Activated gamma-delta T cell treated with Interleukin-2 at 50 U/mL for 16 hours (primary cell): Measurements from ENCODE around the gene MYL11.
A peak's percentile ranks its signal among the peaks of the same experiment; 100 is the strongest.
"Not testable (repeated sequence)": the region's sequence is repeated elsewhere in the genome, so short reads cannot be mapped to it uniquely, and the experiment has no call there.

Source experiments
- DNase-seq: peaks from one replicate; pipeline ENCODE4 v3.0.0-alpha.2; 2020

MYL11 gene

DNA sequence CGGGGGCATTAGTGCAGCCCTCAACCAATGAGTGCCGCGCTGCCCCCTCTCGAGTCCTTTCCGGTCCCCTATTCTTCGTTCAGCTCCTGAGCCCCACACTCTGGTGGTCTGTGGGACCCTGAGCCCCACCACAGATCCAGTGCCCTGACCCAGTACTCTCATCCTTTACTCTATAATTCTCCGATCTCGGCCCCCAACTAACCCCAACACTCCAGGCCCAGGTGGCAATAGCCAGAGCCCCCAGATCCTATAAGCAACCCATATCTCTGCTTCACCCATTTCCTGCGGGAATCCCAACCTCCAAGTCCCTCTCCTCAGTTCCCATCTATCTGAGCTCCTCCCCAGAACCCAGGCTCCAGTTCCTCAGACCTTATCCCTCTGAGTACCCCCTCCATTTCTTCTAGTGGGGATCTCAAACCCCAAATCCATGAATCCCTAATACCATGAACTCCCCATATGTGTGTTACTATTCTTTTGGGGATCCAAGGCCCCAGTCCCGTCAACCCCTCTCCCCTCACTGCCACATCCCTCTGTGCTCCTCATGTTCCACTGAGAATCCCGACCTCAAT is 3.3 kb upstream of the MYL11 start:
- DNase-seq, result no peak

DNA sequence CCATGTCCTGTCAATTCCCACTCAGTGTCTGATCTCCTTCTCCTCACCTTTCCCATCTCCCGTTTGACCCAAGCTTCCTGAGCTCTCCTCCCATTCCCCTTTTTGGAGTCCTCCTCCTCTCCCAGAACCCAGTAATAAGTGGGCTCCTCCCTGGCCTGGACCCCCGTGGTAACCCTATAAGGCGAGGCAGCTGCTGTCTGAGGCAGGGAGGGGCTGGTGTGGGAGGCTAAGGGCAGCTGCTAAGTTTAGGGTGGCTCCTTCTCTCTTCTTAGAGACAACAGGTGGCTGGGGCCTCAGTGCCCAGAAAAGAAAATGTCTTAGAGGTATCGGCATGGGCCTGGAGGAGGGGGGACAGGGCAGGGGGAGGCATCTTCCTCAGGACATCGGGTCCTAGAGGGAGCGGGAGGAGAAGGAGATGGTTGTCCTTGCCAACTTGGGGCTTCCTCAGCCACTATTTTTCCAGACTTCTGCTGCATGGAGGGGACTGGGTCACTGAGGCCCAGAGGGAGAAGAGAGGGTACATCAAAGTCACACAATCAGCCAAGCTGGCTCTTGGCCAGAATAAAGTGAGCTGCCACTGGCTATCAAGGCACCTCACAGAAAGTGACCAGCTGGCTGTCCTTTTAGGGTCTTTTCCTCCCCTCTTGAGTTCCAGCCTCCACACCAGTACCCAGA is 2.4 kb upstream of the MYL11 start:
- no peak for DNase-seq

DNA sequence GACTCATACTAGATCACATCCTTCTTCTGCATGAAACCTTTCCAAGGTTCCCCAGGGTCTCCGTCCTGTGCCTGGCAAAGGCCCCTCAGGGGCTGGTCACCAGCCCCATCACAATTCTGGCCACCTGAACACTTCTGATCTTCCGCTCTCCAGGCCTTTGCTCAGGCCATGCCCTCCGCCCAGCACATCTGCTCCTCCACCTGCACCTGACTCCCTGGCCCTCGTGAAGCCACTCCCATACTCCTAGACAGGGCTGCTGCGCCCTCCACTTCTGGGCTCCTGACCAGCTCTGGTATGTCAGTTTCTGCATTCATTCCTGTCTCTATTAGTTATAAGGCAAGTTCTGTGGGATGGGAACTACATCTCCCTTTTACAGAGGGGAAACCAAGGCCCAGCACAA is 1.9 kb upstream of the MYL11 start:
- DNase-seq, result no peak

DNA sequence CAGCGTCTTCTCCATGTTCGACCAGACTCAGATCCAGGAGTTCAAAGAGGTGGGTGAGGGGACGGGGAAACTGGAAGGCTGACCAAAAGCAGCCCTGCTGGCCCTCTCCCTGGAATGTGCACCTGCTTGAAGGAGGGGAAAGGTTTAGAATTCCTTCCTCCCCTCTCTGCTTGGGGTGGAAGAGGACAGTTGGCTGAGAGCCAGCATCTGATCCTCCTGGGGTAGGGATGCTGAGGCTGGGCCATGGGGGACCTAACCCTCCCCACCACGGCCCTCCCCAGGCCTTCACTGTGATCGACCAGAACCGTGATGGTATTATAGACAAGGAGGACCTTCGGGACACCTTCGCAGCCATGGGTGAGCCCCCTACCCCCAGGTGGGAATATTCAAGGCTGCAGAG is 1.3 kb downstream of the MYL11 start:
- no peak for DNase-seq

DNA sequence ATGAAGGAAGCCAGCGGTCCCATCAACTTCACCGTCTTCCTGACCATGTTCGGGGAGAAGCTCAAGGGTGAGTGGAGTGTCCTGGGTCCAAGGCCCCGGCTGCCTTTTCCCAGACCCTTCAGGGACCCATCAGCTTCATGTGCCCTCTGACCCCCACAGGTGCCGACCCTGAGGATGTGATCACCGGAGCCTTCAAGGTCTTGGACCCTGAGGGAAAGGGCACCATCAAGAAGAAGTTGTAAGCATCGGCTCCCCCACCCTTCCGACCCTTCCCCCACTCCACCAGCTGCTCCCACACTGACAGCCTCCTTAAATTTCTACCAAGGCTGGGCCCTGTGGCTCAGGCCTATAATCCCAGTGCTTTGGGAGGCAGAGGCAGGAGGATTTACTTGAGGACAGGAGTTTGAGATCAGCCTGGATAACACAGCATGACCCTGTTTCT is 1.9 kb downstream of the MYL11 start:
- DNase-seq, result no peak

DNA sequence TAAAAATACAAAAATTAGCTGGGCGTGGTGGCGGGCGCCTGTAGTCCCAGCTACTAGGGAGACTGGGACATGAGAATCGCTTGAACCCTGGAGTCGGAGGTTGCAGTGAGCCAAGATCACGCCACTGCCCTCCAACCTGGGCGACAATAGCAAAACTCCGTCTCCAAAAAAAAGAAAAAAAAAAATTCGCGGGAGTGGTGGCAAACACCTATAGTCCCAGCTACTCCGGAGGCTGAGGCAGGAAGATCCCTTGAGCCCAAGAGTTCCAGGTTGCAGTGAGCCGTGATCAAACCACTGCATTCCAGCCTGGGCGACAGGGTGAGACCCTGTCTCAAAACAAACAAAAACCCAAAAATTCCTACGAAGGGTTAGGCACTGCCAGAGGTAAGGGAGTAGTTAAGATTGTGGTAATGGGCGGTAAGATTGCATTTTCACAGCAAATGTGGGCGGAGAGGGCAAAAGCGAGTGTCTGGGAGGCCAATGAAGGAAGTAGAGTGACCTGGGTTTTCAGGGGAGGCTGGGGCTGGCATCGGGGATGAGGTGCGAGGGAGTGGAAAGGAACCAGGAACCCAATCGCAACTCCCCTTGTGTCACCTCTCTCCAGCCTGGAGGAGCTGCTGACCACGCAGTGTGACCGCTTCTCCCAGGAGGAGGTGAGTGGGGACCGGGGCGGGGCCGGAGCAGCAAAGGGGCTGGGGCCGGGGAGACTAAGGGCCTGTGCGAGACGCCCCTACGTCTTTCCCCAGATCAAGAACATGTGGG is 2.6 kb downstream of the MYL11 start:
- DNase-seq, result no peak

DNA sequence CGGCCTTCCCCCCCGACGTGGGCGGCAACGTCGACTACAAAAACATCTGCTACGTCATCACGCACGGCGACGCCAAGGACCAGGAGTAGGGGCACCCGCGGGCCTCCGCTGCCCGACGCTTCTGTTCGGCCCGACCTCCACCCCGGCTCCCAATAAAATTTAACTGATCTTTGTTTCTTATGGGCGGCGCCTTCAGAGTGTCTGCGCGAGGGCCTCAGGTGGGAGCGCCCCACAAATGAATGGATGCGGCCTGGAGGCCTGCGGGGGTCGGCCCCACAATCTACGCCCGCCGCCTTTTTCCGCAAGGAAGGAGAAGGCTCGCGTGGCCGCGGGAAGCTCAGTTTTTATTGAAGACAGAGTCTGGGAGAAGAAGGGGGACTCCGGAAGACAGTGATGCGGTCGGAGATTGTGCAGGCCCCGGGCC is 3.2 kb downstream of the MYL11 start:
- DNase-seq, result peak; percentile 89

DNA sequence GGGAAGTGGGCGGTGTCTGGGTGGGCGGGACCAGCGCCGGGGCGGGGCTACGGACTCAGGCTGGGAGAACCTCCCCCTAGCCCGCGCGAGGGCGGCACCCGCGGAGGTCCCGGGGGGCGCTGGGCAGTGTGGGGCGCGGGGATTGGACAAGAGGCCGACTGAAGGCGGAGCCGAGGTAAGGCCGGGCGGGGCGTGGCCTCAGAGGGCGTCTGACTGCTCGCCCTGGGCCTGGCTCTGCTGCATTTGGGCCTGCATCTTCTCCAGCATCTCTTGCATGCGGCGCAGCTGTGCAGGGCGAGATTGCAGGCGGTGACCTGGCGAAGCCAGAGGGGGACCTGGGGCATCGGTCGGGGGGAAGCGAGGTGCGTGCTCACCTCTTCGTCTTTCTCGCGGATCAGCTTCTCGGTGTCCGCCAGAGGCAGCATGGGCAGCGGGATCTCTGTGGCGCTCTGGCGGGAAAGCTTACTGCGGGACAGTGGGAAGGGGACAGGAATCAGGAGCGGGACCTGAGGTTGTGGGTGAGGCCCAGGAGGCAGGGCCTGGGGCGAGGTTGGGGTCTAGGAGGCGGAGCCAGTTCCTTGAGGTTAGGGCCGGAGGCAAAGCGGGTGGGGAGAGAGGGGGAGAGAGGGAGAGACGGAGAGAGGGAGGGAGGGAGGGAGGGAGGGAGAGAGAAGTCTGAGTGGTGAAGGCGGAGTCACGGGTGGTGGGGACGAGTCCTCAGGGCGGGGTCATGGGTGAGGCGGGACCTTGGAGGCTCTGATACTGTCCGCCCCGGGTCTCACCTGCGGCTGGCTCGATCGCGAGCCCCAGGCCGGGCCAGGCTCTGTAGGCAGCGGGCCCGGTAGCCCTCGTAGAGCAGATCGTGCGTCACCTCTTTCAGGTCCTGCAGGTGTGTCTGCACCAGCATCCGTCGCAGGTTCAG is 3.9 kb downstream of the MYL11 start:
- DNase-seq, result peak; percentile 100

DNA sequence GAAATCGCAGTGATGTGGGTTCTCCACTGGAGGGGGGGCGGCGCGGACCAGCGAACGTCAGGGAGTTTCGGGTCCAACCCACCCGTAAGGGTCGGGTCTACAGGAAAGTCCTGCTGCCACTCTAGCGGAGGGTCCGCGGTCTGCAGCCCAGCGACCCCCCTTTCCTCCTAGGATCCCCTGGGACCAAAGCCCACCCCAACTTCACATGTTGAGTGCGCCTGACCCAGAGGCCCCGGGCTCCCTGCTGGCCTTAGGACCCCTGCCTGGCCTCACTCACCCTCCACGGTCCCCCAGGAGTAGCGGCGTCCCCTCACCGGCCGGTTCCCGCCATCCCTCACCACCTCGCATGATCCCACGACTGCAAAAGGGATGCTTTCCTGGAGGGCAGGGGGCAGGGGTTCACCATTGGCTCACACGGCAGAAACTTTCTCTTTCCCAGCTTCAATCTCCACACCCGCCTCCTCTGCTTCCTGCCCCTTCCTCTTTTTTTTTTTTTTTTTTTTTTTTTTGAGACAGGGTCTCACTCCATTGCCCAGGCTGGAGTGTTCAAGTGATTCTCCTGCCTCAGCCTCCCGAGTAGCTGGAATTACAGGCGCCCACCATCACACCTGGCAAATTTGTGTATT is 4.7 kb downstream of the MYL11 start:
- no peak for DNase-seq

DNA sequence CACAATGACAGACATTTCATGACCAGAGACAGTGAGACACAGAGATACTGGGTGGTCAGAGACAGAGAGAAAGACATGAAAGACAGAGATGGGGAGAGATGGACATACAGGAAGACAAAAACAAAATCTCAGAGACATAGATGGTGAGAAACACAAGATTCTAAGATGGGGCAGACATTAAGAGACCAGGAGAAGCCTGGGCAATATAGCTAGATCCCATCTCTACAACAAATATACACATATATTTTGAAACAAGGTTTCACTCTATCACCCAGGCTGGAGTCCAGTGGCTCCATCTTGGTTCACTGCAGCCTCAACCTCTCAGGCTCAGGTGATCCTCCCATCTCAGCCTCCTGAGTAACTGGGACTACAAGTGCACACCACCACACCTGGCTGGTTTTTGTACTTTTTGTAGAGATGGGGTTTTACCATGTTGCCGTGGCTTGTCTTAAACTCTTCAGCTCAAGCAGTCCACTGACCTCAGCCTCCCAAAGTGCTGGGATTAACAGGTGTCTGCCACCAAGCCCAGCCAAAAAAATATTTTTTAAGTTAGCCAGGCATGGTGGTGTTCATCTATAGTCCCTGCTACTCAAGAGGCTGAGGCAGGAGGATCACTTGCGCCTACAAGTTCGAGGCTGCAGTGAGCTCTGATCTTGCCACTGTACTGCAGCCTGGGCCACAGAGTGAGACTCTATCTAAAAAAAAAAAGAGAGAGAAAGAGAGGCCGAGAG is 5.6 kb downstream of the MYL11 start:
- DNase-seq, result no peak

DNA sequence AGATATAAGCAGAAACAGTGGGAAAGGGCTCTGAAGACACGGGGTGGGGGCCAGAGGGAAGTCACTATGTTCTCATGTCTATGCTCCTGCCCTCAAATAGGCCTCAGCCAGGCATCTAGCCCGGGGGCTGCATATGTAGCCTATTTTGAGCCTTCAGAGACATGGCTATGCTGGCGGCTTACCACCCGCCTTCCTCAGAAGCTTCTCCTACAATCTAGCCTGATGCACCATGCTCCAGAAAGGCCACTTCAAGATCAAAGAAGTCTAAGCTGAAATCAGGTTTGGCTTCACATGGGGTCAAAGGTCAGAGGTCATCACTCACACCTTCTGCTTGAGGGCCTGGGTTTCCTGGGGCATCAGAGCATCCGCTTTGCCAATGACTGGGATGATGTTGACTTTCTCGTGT is 6.2 kb downstream of the MYL11 start:
- DNase-seq, result no peak

DNA sequence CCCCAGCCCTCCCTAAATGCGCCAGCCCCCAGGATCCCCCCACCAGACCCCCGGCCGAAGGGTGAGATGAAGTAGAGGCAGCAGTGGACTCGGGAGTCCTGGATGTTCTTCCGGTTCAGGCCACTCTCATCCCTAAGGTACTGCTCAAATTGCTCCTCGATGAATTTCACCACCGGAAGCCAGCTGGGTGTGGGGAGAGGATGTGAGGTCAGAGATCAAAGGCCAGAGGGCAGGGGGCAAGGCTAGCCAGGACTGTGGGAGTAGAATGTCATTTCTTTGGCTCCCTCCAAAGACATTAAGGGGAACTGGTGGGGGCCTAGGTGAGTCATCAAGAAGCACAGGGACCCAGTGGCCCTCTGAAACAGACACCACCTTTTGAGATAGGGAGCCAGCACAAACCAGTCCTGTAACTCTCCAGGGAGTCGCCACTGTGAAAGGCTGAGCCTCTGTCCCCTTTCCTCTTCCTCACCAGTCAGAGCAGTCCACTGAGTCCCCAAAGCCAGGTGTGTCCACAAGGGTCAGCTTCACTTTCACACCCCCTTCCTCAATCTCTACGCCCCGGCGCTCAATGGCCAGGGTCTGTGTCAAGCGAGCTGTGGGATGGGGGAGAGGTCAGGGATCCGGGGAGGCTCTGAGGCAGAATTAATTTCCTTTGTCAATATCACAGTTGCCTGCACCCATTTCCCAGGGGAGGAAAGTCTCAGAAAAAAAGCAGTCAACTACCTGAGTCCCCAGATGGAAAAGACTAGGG is 6.9 kb downstream of the MYL11 start:
- DNase-seq, result no peak

DNA sequence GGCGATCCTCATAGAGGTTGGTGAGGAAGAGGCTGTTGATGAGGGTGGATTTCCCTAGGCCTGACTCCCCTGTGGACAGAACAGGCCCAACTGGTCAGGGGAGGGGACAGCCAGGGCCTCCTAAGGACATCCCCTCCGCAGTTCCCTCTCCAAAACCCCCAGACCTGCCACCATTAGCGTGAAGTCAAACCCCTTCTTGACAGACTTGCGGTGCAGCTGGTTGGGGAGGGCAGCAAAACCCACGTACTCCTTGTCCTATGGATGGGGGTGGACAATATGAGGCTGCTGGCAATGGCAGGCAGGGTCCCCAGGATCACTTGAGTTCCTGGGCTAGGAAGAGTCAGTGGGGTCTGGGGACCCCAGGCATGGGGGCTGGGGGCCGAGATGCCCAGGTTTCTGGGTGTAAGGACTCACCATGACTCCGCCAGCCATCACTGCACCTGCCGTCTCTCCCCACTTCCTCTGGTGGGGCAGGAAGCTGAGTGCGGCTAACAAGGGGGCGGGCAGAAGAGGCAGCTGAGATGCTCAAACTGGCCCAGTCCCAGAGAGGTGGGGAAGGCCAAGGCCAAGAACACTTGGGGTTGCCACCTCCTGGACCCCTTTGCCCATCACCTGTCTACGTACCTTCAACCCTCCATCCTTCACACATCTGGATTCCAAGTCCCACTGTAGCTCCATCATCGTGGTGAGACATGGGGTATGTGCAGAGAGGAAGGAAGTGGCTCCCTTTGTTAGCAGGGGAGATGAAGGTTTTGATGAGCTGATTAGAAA is 7.7 kb downstream of the MYL11 start, which contains the start of gene SEPTIN1:
Gene SEPTIN1, minus strand, starts transcription at position 451 of the 771 bp plus-strand sequence. Its CDS starts 19 bp downstream, at position 432.
- DNase-seq, result peak; percentile 79

DNA sequence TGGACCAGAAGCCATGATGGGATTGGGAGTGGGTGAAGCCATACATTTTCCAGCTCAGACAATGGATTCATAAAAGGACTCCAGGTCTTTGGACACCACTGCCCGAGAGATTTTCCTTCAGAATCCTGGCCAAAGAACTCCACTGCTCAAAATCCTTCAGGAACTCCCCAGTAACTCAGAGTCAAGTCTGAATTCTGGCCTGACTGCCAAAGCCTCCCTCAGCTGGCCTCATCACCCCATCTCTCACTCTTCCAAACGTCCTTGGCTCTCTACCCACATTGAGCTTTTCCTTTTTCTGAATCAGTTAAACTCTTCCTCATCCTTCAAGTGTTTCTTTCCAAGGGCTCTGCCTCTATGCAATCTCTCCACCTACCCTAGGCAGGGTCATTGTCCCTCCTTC is 8.9 kb downstream of the MYL11 start:
- DNase-seq, result no peak

DNA sequence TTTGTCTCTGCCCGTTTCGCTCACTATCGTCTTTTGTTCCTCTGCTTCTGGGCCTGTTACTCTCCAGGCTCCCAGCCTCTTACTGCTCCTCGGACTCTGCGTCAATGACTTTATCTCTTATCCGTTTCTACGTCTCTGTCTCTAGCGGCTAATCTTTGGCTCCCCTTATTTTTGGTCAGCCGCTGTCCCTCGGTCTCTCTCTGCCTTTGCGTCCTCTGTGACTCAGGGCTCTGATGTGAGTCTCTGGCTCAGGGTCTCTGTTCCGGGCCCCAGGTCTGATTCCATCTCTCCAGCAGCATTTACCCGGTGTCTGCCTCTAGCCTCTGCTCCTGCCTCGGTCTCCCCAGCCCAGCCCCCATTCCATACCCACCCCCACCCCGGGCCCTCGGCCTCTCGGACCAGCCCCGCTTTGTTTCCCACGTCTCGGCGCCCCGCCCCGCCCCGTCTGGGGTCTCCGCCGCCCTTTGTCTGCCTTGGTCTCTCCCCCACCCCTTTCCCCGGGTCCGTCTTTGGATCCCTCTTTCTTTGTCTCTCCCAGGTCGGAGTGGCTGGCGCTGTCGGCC is 20.1 kb downstream of the MYL11 start:
- DNase-seq, result no peak

DNA sequence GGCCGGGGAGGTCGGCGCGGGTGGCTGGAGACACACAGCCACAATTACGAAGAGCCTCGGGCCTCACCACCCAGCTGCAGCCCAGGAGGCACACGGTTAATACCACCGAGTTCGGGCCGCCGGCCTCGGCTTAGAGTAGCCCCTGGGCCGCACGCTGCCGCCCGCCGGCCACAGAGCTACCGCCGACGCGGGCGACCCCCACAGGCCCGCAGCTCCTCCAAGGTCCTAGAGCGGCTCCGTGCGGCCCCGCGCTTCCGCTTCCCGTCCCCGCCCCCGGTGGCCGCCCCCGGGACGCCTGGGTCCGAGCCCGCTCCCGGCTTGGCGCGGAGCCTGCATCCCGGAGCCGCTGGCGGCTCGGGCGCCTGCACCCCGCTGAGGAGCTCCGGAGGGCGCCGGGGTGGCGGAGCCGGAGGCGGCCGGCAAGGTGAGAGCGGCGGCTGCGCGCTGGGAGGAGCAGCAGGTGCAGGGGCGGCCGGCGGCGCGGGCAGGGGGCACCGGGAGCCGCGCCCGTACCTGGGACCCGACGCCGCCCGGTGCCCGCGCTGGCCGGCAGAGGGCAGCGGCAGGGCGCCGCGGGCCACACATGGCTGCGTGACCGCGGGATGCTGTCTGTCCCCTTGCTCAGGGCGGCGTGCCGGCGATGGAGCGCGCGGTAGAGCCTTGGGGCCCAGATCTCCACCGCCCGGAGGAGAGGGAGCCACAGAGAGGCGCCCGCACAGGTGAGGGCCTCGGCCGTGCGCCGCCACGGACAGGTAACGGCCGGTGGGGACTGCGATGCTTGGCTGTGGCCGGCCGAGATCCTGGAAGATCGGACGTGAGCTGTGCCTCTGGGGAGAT is 20.8 kb downstream of the MYL11 start, which contains the start of gene ZNF48:
Gene ZNF48, plus strand, starts transcription at position 266 of the 837 bp plus-strand sequence. Its CDS starts 375 bp downstream, at position 641.
- DNase-seq, result peak; percentile 64

DNA sequence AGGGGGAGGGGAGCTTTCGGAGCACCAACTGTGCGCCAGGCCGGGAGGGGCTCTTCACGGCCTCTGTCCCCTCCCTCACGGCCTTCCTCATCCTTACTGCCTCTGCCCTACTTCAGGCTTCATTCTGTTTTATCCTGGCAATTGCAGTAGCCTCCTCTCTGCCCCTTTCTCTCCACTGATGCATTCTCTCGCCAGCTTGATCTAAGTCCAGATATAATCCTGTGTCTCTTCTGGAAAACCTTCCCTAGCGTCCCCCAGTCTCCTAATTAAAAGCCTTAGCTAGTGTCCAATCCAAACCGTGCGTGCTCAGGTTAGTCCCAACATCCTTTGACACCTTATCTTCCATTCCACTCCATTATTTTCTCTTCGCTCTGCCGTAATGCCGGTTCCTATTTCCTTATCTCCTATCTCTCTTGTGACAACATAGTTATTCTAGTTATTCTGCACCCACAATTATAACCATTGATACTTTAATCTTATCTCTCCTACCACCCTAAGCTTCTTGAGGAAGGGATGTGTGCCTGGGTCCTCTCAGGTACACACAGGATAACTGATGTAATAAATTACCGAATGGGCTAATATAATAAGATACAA is 21.5 kb downstream of the MYL11 start:
- no peak for DNase-seq

DNA sequence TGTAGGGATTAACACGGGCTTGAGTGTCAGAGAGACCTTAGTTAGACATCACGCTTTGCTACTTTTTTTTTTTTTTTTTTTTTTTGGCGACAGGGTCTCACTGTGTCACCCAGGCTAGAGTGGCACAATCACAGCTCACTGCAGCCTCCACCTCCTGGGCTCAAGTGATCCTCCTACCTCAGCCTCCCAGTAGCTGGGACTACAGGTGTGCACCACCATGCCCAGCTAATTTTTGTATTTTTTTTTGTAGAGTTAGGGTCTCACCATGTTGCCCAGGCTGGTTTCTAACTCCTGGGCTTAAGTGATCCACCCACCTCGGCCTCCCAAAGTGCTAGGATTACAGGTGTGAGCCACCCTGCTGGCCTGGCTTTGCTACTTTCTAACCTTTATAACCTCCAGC is 22.0 kb downstream of the MYL11 start:
- not testable (repeated sequence) for DNase-seq
